ENCODE data around the gene KRTAP4-12.
"Not testable (repeated sequence)": the region's sequence is repeated elsewhere in the genome, so short reads cannot be mapped to it uniquely, and the experiment has no call there.

The KRTAP4-12 gene

GRCh38 chr17:41123991-41124371 lies at the start of gene KRTAP4-12:
Gene KRTAP4-12, minus strand, starts transcription at chr17:41124182. Its CDS starts 60 bp downstream, at chr17:41124122.
- H3K36me3 ChIP-seq (ENCODE audit: control insufficient read depth, insufficient read depth, low read length); H3K27me3 ChIP-seq (ENCODE audit: control insufficient read depth, insufficient read depth, low read length); H3K9me3 ChIP-seq (ENCODE audit: control insufficient read depth, low read length); H3K4me3 ChIP-seq (ENCODE audit: low read length); H3K9ac ChIP-seq (ENCODE audit: low read length); H3K4me1 ChIP-seq (ENCODE audit: control insufficient read depth, insufficient read depth, low read length): not testable (repeated sequence)

- H3K27me3 ChIP-seq (ENCODE audit: control insufficient read depth, insufficient read depth, low read length), result no peaks in the 10 kb centered on the region
- H3K9me3 ChIP-seq (ENCODE audit: control insufficient read depth, low read length), result no peaks in the 10 kb centered on the region
- no peak overlapping the region for H3K4me3 ChIP-seq (ENCODE audit: low read length)
Measured at GRCh38 chr17:41171886-41172285, 47.9 kb upstream of the KRTAP4-12 start.

GRCh38 chr17:41168121-41168520 lies 44.1 kb upstream of the KRTAP4-12 start, which contains the start of gene KRTAP4-3:
Gene KRTAP4-3, minus strand, starts transcription at chr17:41168221. Its CDS starts 49 bp downstream, at chr17:41168172.
- no peak within 1 kb of the TSS for H3K9ac ChIP-seq (ENCODE audit: low read length)
- H3K4me3 ChIP-seq (ENCODE audit: low read length), result no peak within 1 kb of the TSS
- H3K27me3 ChIP-seq (ENCODE audit: control insufficient read depth, insufficient read depth, low read length), result no peaks in the 10 kb centered on the region
- H3K9me3 ChIP-seq (ENCODE audit: control insufficient read depth, low read length), result no peaks in the 10 kb centered on the region
- H3K36me3 ChIP-seq (ENCODE audit: control insufficient read depth, insufficient read depth, low read length), result no peaks in the 10 kb centered on the region
- H3K4me1 ChIP-seq (ENCODE audit: control insufficient read depth, insufficient read depth, low read length), result no peaks in the 10 kb centered on the region

More at GRCh38 chr17:41171886-41172285, 47.9 kb upstream of the KRTAP4-12 start:
- Histone ChIP-seq H3K36me3 (ENCODE audit: control insufficient read depth, insufficient read depth, low read length) (no peaks in the 10 kb centered on the region), H3K4me1 (ENCODE audit: control insufficient read depth, insufficient read depth, low read length) (no peaks in the 10 kb centered on the region), H3K9ac (ENCODE audit: low read length) (no peak overlapping the region)

- H3K4me3 ChIP-seq (ENCODE audit: low read length), result no peak overlapping the region
- H3K9ac ChIP-seq (ENCODE audit: low read length), result no peak overlapping the region
- no peaks in the 10 kb centered on the region for H3K9me3 ChIP-seq (ENCODE audit: control insufficient read depth, low read length)
- H3K27me3 ChIP-seq (ENCODE audit: control insufficient read depth, insufficient read depth, low read length), result no peaks in the 10 kb centered on the region
- H3K4me1 ChIP-seq (ENCODE audit: control insufficient read depth, insufficient read depth, low read length), result no peaks in the 10 kb centered on the region
- H3K36me3 ChIP-seq (ENCODE audit: control insufficient read depth, insufficient read depth, low read length), result no peaks in the 10 kb centered on the region
Measured at GRCh38 chr17:41167561-41167960, 43.6 kb upstream of the KRTAP4-12 start.

- Histone ChIP-seq H3K4me1 (ENCODE audit: control insufficient read depth, insufficient read depth, low read length) (no peaks in the 10 kb centered on the region), H3K4me3 (ENCODE audit: low read length) (no peak overlapping the region), H3K9me3 (ENCODE audit: control insufficient read depth, low read length) (no peaks in the 10 kb centered on the region), H3K9ac (ENCODE audit: low read length) (no peak overlapping the region), H3K27me3 (ENCODE audit: control insufficient read depth, insufficient read depth, low read length) (no peaks in the 10 kb centered on the region), H3K36me3 (ENCODE audit: control insufficient read depth, insufficient read depth, low read length) (no peaks in the 10 kb centered on the region)
Measured at GRCh38 chr17:41163828-41164227, 39.8 kb upstream of the KRTAP4-12 start.

- Histone ChIP-seq H3K27me3 (ENCODE audit: control insufficient read depth, insufficient read depth, low read length) (no peaks in the 10 kb centered on the region), H3K9me3 (ENCODE audit: control insufficient read depth, low read length) (no peaks in the 10 kb centered on the region), H3K4me3 (ENCODE audit: low read length) (no peak within 1 kb of the TSS), H3K9ac (ENCODE audit: low read length) (no peak within 1 kb of the TSS), H3K36me3 (ENCODE audit: control insufficient read depth, insufficient read depth, low read length) (no peaks in the 10 kb centered on the region), H3K4me1 (ENCODE audit: control insufficient read depth, insufficient read depth, low read length) (no peaks in the 10 kb centered on the region)
Measured at GRCh38 chr17:41160648-41161047, 36.7 kb upstream of the KRTAP4-12 start, which contains the start of gene KRTAP4-4. Gene KRTAP4-4, minus strand, starts transcription at chr17:41160748. Its CDS starts 57 bp downstream, at chr17:41160691.

- not testable (repeated sequence) for H3K4me1 ChIP-seq (ENCODE audit: control insufficient read depth, insufficient read depth, low read length); H3K4me3 ChIP-seq (ENCODE audit: low read length); H3K9ac ChIP-seq (ENCODE audit: low read length); H3K36me3 ChIP-seq (ENCODE audit: control insufficient read depth, insufficient read depth, low read length); H3K9me3 ChIP-seq (ENCODE audit: control insufficient read depth, low read length); H3K27me3 ChIP-seq (ENCODE audit: control insufficient read depth, insufficient read depth, low read length)
Measured at GRCh38 chr17:41160190-41160589, 36.2 kb upstream of the KRTAP4-12 start.

- H3K9me3 ChIP-seq (ENCODE audit: control insufficient read depth, low read length), result no peaks in the 10 kb centered on the region
- no peaks in the 10 kb centered on the region for H3K27me3 ChIP-seq (ENCODE audit: control insufficient read depth, insufficient read depth, low read length)
- no peaks in the 10 kb centered on the region for H3K4me1 ChIP-seq (ENCODE audit: control insufficient read depth, insufficient read depth, low read length)
Measured at GRCh38 chr17:41153856-41154255, 29.9 kb upstream of the KRTAP4-12 start.

GRCh38 chr17:41151525-41151924 lies 27.5 kb upstream of the KRTAP4-12 start:
- Histone ChIP-seq H3K27me3 (ENCODE audit: control insufficient read depth, insufficient read depth, low read length) (no peaks in the 10 kb centered on the region), H3K4me3 (ENCODE audit: low read length) (no peak overlapping the region)

More at GRCh38 chr17:41153856-41154255, 29.9 kb upstream of the KRTAP4-12 start:
- H3K36me3 ChIP-seq (ENCODE audit: control insufficient read depth, insufficient read depth, low read length), result no peaks in the 10 kb centered on the region
- H3K4me3 ChIP-seq (ENCODE audit: low read length), result no peak overlapping the region
- H3K9ac ChIP-seq (ENCODE audit: low read length), result no peak overlapping the region

GRCh38 chr17:41150026-41150425 lies 26.0 kb upstream of the KRTAP4-12 start:
- no peak overlapping the region for H3K4me3 ChIP-seq (ENCODE audit: low read length)
- no peaks in the 10 kb centered on the region for H3K4me1 ChIP-seq (ENCODE audit: control insufficient read depth, insufficient read depth, low read length)
- H3K9me3 ChIP-seq (ENCODE audit: control insufficient read depth, low read length), result no peaks in the 10 kb centered on the region
- H3K36me3 ChIP-seq (ENCODE audit: control insufficient read depth, insufficient read depth, low read length), result no peaks in the 10 kb centered on the region
- no peaks in the 10 kb centered on the region for H3K27me3 ChIP-seq (ENCODE audit: control insufficient read depth, insufficient read depth, low read length)
- no peak overlapping the region for H3K9ac ChIP-seq (ENCODE audit: low read length)

More at GRCh38 chr17:41151525-41151924, 27.5 kb upstream of the KRTAP4-12 start:
- H3K36me3 ChIP-seq (ENCODE audit: control insufficient read depth, insufficient read depth, low read length), result no peaks in the 10 kb centered on the region
- H3K9me3 ChIP-seq (ENCODE audit: control insufficient read depth, low read length), result no peaks in the 10 kb centered on the region
- no peaks in the 10 kb centered on the region for H3K4me1 ChIP-seq (ENCODE audit: control insufficient read depth, insufficient read depth, low read length)
- no peak overlapping the region for H3K9ac ChIP-seq (ENCODE audit: low read length)

- H3K4me3 ChIP-seq (ENCODE audit: low read length), result no peak within 1 kb of the TSS
Measured at GRCh38 chr17:41149652-41149985, 25.6 kb upstream of the KRTAP4-12 start, which contains the start of gene KRTAP4-5. Gene KRTAP4-5, minus strand, starts transcription at chr17:41149825. Its CDS starts 58 bp downstream, at chr17:41149767.

GRCh38 chr17:41148971-41149651 lies 25.1 kb upstream of the KRTAP4-12 start:
- H3K27me3 ChIP-seq (ENCODE audit: control insufficient read depth, insufficient read depth, low read length); H3K36me3 ChIP-seq (ENCODE audit: control insufficient read depth, insufficient read depth, low read length); H3K9me3 ChIP-seq (ENCODE audit: control insufficient read depth, low read length); H3K9ac ChIP-seq (ENCODE audit: low read length); H3K4me3 ChIP-seq (ENCODE audit: low read length); H3K4me1 ChIP-seq (ENCODE audit: control insufficient read depth, insufficient read depth, low read length): not testable (repeated sequence)

More at GRCh38 chr17:41149652-41149985, 25.6 kb upstream of the KRTAP4-12 start, which contains the start of gene KRTAP4-5:
- no peaks in the 10 kb centered on the region for H3K27me3 ChIP-seq (ENCODE audit: control insufficient read depth, insufficient read depth, low read length)
- H3K9ac ChIP-seq (ENCODE audit: low read length), result no peak within 1 kb of the TSS
- no peaks in the 10 kb centered on the region for H3K4me1 ChIP-seq (ENCODE audit: control insufficient read depth, insufficient read depth, low read length)
- no peaks in the 10 kb centered on the region for H3K9me3 ChIP-seq (ENCODE audit: control insufficient read depth, low read length)
- no peaks in the 10 kb centered on the region for H3K36me3 ChIP-seq (ENCODE audit: control insufficient read depth, insufficient read depth, low read length)
